K562 (cell line): Measurements from ENCODE around the gene ANKRD11. TPM values are rescaled to one million over a fixed set of nuclear protein-coding genes. Genes with fewer than 3 reads are reported as not detected.

Experiments
- ATAC-seq: fragments of 200-7000 bp; cut with Tn5 transposase; 3 replicates; pipeline ENCODE4 v1.9.1; 2020; ENCODE audit warnings: moderate library complexity
- BruUV-seq: library from RNA; stranded (reverse); fragments of 400-500 nt; replicated peaks from 2 replicates; lab custom pipeline; 2021; lab: Mats Ljungman, UMichigan
- CTCF ChIA-PET: fragments of 300-600 bp; formaldehyde crosslinking; extraction: SDS; loops from one replicate; lab custom pipeline; 2021; ENCODE audit warnings: low intra/inter-chr PET ratio; lab: Yijun Ruan, JAX
- POLR2A ChIA-PET: fragments of 300-600, 350-650 bp; sonication (Branson Sonifier 250); formaldehyde crosslinking; extraction: SDS; loops from one replicate; lab custom pipeline; 2021; ENCODE audit warnings: antibody characterized with exemption, inconsistent platforms; lab: Yijun Ruan, JAX
- DNase-seq, 4 experiments: peaks; one replicate each; pipeline versions ENCODE4 v3.0.0 to v3.0.0-alpha.2; 2011 to 2018; ENCODE audit warnings: low spot score in 3 of 4, mixed read lengths in 3 of 4; ENCODE audit errors: extremely low read depth in 1 of 4
- FAIRE-seq: peaks from 2 replicates; lab custom pipeline; 2011; peaks lifted over from hg19 to GRCh38; lab: Jason Lieb, UNC
- H2AFZ ChIP-seq: 2 replicates; pipeline ENCODE4 v1.6.0; 2011; ENCODE audit warnings: low read depth, low read length, control low read depth, inconsistent platforms
- H3K27ac ChIP-seq: fragments of 200-600 bp; 3 replicates; pipeline ENCODE4 v1.8.0; 2011; ENCODE audit warnings: low read depth, mild to moderate bottlenecking, control low read depth, inconsistent platforms, low read length, moderate library complexity, mixed read lengths; ENCODE audit errors: extremely low read depth
- H3K27me3 ChIP-seq, 2 experiments: fragments of 300-600 bp in 1 of 2; 2 replicates in 1 of 2; 3 replicates in 1 of 2; pipeline versions ENCODE4 v1.6.0 to v1.8.0; 2011; ENCODE audit warnings: inconsistent platforms in 2 of 2, low read length in 2 of 2, mild to moderate bottlenecking in 1 of 2, mixed read lengths in 1 of 2, moderate library complexity in 1 of 2; ENCODE audit not compliant: control insufficient read depth in 2 of 2, insufficient read depth in 2 of 2
- H3K36me3 ChIP-seq: fragments of 300-600 bp; 3 replicates; pipeline ENCODE4 v1.8.0; 2011; ENCODE audit warnings: mild to moderate bottlenecking, low read length, inconsistent platforms; ENCODE audit not compliant: control insufficient read depth, insufficient read depth
- H3K4me1 ChIP-seq, 2 experiments: fragments of 200-600 bp in 1 of 2; replicated peaks in 1 of 2; 2 replicates in 1 of 2; 3 replicates in 1 of 2; pipeline versions ENCODE4 v1.5.1 to v1.8.0; 2011; ENCODE audit warnings: inconsistent platforms in 2 of 2, low read length in 2 of 2, mild to moderate bottlenecking in 1 of 2, mixed read lengths in 1 of 2, moderate library complexity in 1 of 2; ENCODE audit not compliant: control insufficient read depth in 2 of 2, insufficient read depth in 2 of 2
- H3K4me2 ChIP-seq: 2 replicates; pipeline ENCODE4 v1.6.1; 2011; ENCODE audit warnings: low read length, control low read depth, inconsistent platforms, mixed read lengths; ENCODE audit not compliant: insufficient read depth
- H3K4me3 ChIP-seq: fragments of 200-600 bp; sonication (generic), shearing (Covaris generic); 2 replicates; pipeline ENCODE4 v1.5.1; 2016; ENCODE audit warnings: control low read depth, inconsistent platforms
- H3K79me2 ChIP-seq: fragments of 200-600 bp; 3 replicates; pipeline ENCODE4 v1.8.0; 2011; ENCODE audit warnings: low read length, inconsistent platforms; ENCODE audit not compliant: control insufficient read depth, insufficient read depth
- H3K9ac ChIP-seq, 2 experiments: 2 replicates each; pipeline versions ENCODE4 v1.6.0 to v1.6.1; 2011; ENCODE audit warnings: low read depth in 2 of 2, low read length in 2 of 2, control low read depth in 1 of 2, inconsistent platforms in 1 of 2, mild to moderate bottlenecking in 1 of 2, mixed read lengths in 1 of 2; ENCODE audit not compliant: insufficient read depth in 1 of 2
- H3K9me1 ChIP-seq: one replicate; pipeline ENCODE4 v1.6.0; 2011; ENCODE audit warnings: inconsistent platforms, mild to moderate bottlenecking, low read length, moderate library complexity; ENCODE audit not compliant: control insufficient read depth, insufficient read depth
- H3K9me3 ChIP-seq: replicated peaks from 2 replicates; pipeline ENCODE4 v1.5.1; 2011; ENCODE audit warnings: low read depth, low read length, inconsistent platforms; ENCODE audit not compliant: control insufficient read depth, insufficient read depth
- H4K20me1 ChIP-seq: replicated peaks from 2 replicates; pipeline ENCODE4 v1.6.1; 2011; ENCODE audit warnings: low read length, inconsistent platforms, mixed read lengths; ENCODE audit not compliant: control insufficient read depth, insufficient read depth
- ATF6 ChIP-seq: sonication (generic); formaldehyde crosslinking; IDR thresholded peaks from 2 replicates; pipeline ENCODE4 v1.4.0; 2020; ENCODE audit warnings: mild to moderate bottlenecking, missing genetic modification reagents
- BCLAF1 ChIP-seq, 2 experiments: fragments of 450-650 bp in 1 of 2; IDR thresholded peaks; 2 replicates each; pipeline ENCODE4 v1.6.1; 2011 to 2017; ENCODE audit warnings: low read depth in 2 of 2, antibody characterized with exemption in 1 of 2, borderline replicate concordance in 1 of 2, low read length in 1 of 2, mild to moderate bottlenecking in 1 of 2, mixed read lengths in 1 of 2; ENCODE audit not compliant: control insufficient read depth in 1 of 2
- GTF2E2 ChIP-seq: fragments of 200-800 bp; sonication (Bioruptor generic); IDR thresholded peaks from 2 replicates; pipeline ENCODE4 v1.6.1; 2016; ENCODE audit warnings: missing genetic modification characterization, missing compliant biosample characterization
- HIVEP1 ChIP-seq: fragments of 250-450 bp; sonication (Bioruptor Pico); IDR thresholded peaks from 2 replicates; pipeline ENCODE4 v1.4.0; 2020; ENCODE audit warnings: mild to moderate bottlenecking
- HMG20A ChIP-seq: fragments of 450-650 bp; formaldehyde crosslinking; conservative IDR thresholded peaks from 2 replicates; pipeline ENCODE4 v1.4.0; 2020; ENCODE audit warnings: mild to moderate bottlenecking, mixed read lengths
- PHB2 ChIP-seq: fragments of 450-650 bp; IDR thresholded peaks from 2 replicates; pipeline ENCODE4 v1.6.1; 2017; ENCODE audit warnings: low read depth
- POLR2G ChIP-seq: fragments of 200-400 bp; formaldehyde crosslinking; IDR thresholded peaks from 2 replicates; pipeline ENCODE4 v1.6.1; 2017; ENCODE audit warnings: low read depth, mild to moderate bottlenecking, antibody characterized with exemption, low read length, moderate library complexity
- RBM22 ChIP-seq: fragments of 200-400 bp; formaldehyde crosslinking; IDR thresholded peaks from 2 replicates; pipeline ENCODE4 v1.6.1; 2018; ENCODE audit warnings: low read length, low read depth; ENCODE audit not compliant: poor library complexity, severe bottlenecking
- SRSF1 ChIP-seq: fragments of 200-400 bp; formaldehyde crosslinking; IDR thresholded peaks from 2 replicates; pipeline ENCODE4 v1.6.1; 2017; ENCODE audit warnings: mild to moderate bottlenecking, low read depth, low read length, moderate library complexity
- UBTF ChIP-seq, 2 experiments: IDR thresholded peaks; 2 replicates each; pipeline ENCODE4 v1.6.1; 2012; ENCODE audit warnings: improper control_type of control experiment in 2 of 2, low read depth in 2 of 2, low read length in 2 of 2, borderline replicate concordance in 1 of 2
- ZNF121 ChIP-seq: sonication (generic); formaldehyde crosslinking; conservative IDR thresholded peaks from 2 replicates; pipeline ENCODE4 v1.8.0; 2022; ENCODE audit warnings: missing genetic modification reagents
- ZNF217 ChIP-seq: sonication (generic); formaldehyde crosslinking; IDR thresholded peaks from 2 replicates; pipeline ENCODE4 v1.8.0; 2022; ENCODE audit warnings: mild to moderate bottlenecking, missing genetic modification reagents
- ZNF431 ChIP-seq: sonication (generic); formaldehyde crosslinking; IDR thresholded peaks from 2 replicates; pipeline ENCODE4 v1.8.0; 2022; ENCODE audit warnings: mild to moderate bottlenecking, missing genetic modification reagents
- WGBS: fragments of 100-300 bp; shearing (Covaris generic); methylation state at CpG from one replicate; pipeline ENCODE4 v1.1.6; 2016; ENCODE audit warnings: low coverage, mixed read lengths; ENCODE audit not compliant: insufficient coverage; ENCODE audit errors: missing lambda C conversion rate; 5-methylcytosine and 5-hydroxymethylcytosine counted together
- in situ Hi-C: fragments of 300-500 bp; cut with MboI; formaldehyde crosslinking; loops from 4 replicates; pipeline ENCODE4 v1.15.0; 2018; ENCODE audit warnings: inconsistent platforms, mixed read lengths
- intact Hi-C: fragments of 100-400 bp; cut with micrococcal nuclease; formaldehyde crosslinking; loops from 2 replicates; pipeline ENCODE4 v1.14.2; 2022
- polyA plus RNA-seq, 8 experiments: library from polyadenylated mRNA; depleted of rRNA in 4 of 8; stranded (reverse) in 5 of 8; unstranded in 3 of 8; fragments of >200 nt; fragmentation: Nextera tagmentation in 2 of 8; fragmentation: Illumina TruSeq in 1 of 8; extraction: Ambion mirVana in 2 of 8; extraction: Trizol in 1 of 8; gene quantifications; 2 replicates each; pipeline versions ENCODE4 v1.2.1 to v1.2.3, GENCODE V29; 2011 to 2014; ENCODE audit warnings: inconsistent platforms in 1 of 8, missing spikeins in 1 of 8
- total RNA-seq, 7 experiments: library from RNA; depleted of rRNA in 6 of 7; stranded (reverse); fragments of >200 nt in 6 of 7; fragmentation: Illumina TruSeq in 2 of 7; extraction: Trizol in 2 of 7; gene quantifications; 2 replicates each; pipeline versions ENCODE4 v1.2.1 to v1.2.3, GENCODE V29; 2011 to 2021; ENCODE audit warnings: low replicate concordance in 1 of 7

The ANKRD11 gene
- total and polyA plus RNA-seq, 9 of the 15 experiments (the other 6 are each of a cell fraction or from before 2014, with no cell fraction given) = 4.7 to 126 (median 31.7) TPM

- TF ChIP-seq SRSF1 (no peak), BCLAF1 (IDR thresholded peaks at IDR 0.05; ENCODE audit: borderline replicate concordance in 1 of 2, control insufficient read depth in 1 of 2, low read depth in 2 of 2, low read length in 1 of 2) (no peak), HIVEP1 (CRISPR knock-in tag) (no peak), ZNF431 (no peak), ZNF121 (no peak), GTF2E2 (tag) (no peak)
These were observed 199.0 kb downstream of the ANKRD11 start (continued) for GRCh38 chr16:89291363-89291762.

GRCh38 chr16:89290887-89291286, 199.5 kb downstream of the ANKRD11 start:
- CTCF ChIA-PET = no interaction called here
- POLR2A ChIA-PET = no interaction called here
- H3K79me2 ChIP-seq = peaks cover 48% of the 10 kb centered on the region
- H3K9me1 ChIP-seq = peaks cover 12% of the 10 kb centered on the region
- no peak for DNase-seq
- H3K36me3 ChIP-seq = peaks cover 52% of the 10 kb centered on the region
- H3K27me3 ChIP-seq = no peaks in the 10 kb centered on the region
- intact Hi-C loops (no loop called here), in situ Hi-C loops (no loop called here)
- no peak overlapping the region for H3K4me3 ChIP-seq
- H3K9ac ChIP-seq = peak overlapping the region in 1 of 2 experiments; percentile 4; a peak in 1 of 4 replicates
- FAIRE-seq = no peak
- peaks cover 6% of the 10 kb centered on the region for H3K9me3 ChIP-seq
- H2AFZ ChIP-seq = no peak overlapping the region
- BruUV-seq = no TSS peak
- no peak for ATAC-seq
- H3K4me2 ChIP-seq = no peak overlapping the region
- H3K27ac ChIP-seq = no peak overlapping the region
- 92% methylated on average over 14 of the region's 17 CpGs for WGBS
- peaks cover 8 to 55% of the 10 kb centered on the region in 2 experiments; a peak in 4 of 5 replicates for H3K4me1 ChIP-seq
- H4K20me1 ChIP-seq = peaks cover 29% of the 10 kb centered on the region
- no peak for TF ChIP-seq PHB2
- TF ChIP-seq UBTF (IDR thresholded peaks at IDR 0.05; ENCODE audit: borderline replicate concordance in 1 of 2, low read depth in 2 of 2, low read length in 2 of 2) = no peak
- TF ChIP-seq ZNF217 (CRISPR knock-in tag) = no peak
- peak; percentile 42; the same call in 1 of the 2 replicates for TF ChIP-seq POLR2G
- TF ChIP-seq ATF6 = no peak
- no peak for TF ChIP-seq HMG20A (CRISPR knock-in tag)
- TF ChIP-seq RBM22 = peak; percentile 64
